K562 (cell line): ENCODE data around the gene HOXC11. TPM values are rescaled to one million over a fixed set of nuclear protein-coding genes. Genes with fewer than 3 reads are reported as not detected.

ENCODE experiments used
- BMI1 ChIP-seq: fragments of 150-350 bp; IDR thresholded peaks from 2 replicates; pipeline ENCODE4 v1.6.1; 2014; ENCODE audit warnings: low read length
- CSDE1 ChIP-seq, 2 experiments: fragments of 450-650 bp; IDR thresholded peaks; 2 replicates each; pipeline ENCODE4 v1.6.1; 2016; ENCODE audit warnings: mild to moderate bottlenecking in 1 of 2
- CTBP1 ChIP-seq: fragments of 450-650 bp; IDR thresholded peaks from 2 replicates; pipeline ENCODE4 v1.6.1; 2016; ENCODE audit warnings: borderline replicate concordance
- EP400 ChIP-seq: fragments of 450-650 bp; IDR thresholded peaks from 2 replicates; pipeline ENCODE4 v1.6.1; 2017; ENCODE audit warnings: antibody characterized with exemption, mild to moderate bottlenecking, moderate library complexity
- HMG20A ChIP-seq: fragments of 450-650 bp; formaldehyde crosslinking; conservative IDR thresholded peaks from 2 replicates; pipeline ENCODE4 v1.4.0; 2020; ENCODE audit warnings: mild to moderate bottlenecking, mixed read lengths
- LARP7 ChIP-seq: fragments of 450-650 bp; IDR thresholded peaks from 2 replicates; pipeline ENCODE4 v1.6.1; 2016
- NFE2L1 ChIP-seq: fragments of 450-650 bp; IDR thresholded peaks from 2 replicates; pipeline ENCODE4 v1.6.1; 2016; ENCODE audit warnings: missing genetic modification characterization, low read depth, mild to moderate bottlenecking, missing compliant biosample characterization, moderate library complexity, borderline replicate concordance
- PHF20 ChIP-seq: fragments of 450-650 bp; IDR thresholded peaks from 2 replicates; pipeline ENCODE4 v1.6.1; 2018; ENCODE audit not compliant: partially characterized antibody
- POLR2B ChIP-seq: fragments of 450-650 bp; IDR thresholded peaks from 2 replicates; pipeline ENCODE4 v1.6.1; 2018; ENCODE audit warnings: low read depth; ENCODE audit not compliant: partially characterized antibody
- RBM15 ChIP-seq: fragments of 200-400 bp; formaldehyde crosslinking; IDR thresholded peaks from 2 replicates; pipeline ENCODE4 v1.6.1; 2018; ENCODE audit warnings: mild to moderate bottlenecking, low read length, moderate library complexity; ENCODE audit not compliant: insufficient read depth
- RNF2 ChIP-seq: sonication (generic); IDR thresholded peaks from 2 replicates; pipeline ENCODE4 v1.6.1; 2016
- SOX6 ChIP-seq: fragments of 450-650 bp; IDR thresholded peaks from 2 replicates; pipeline ENCODE4 v1.6.1; 2014; ENCODE audit warnings: mild to moderate bottlenecking
- STAT5A ChIP-seq: IDR thresholded peaks from 2 replicates; pipeline ENCODE4 v1.6.1; 2012; ENCODE audit warnings: low read length, inconsistent platforms, borderline replicate concordance
- TRIM28 ChIP-seq: fragments of 450-650 bp; IDR thresholded peaks from 2 replicates; pipeline ENCODE4 v1.6.1; 2017
- ZBTB1 ChIP-seq: sonication (generic); formaldehyde crosslinking; IDR thresholded peaks from 2 replicates; pipeline ENCODE4 v1.8.1; 2023; ENCODE audit warnings: missing genetic modification reagents, low read depth, mild to moderate bottlenecking, borderline replicate concordance
- ZFP30 ChIP-seq: fragments of 250-450 bp; sonication (Bioruptor Pico); IDR thresholded peaks from 2 replicates; pipeline ENCODE4 v1.8.0; 2022; ENCODE audit warnings: moderate library complexity, mild to moderate bottlenecking, inconsistent platforms, borderline replicate concordance
- ZNF282 ChIP-seq: sonication (generic); formaldehyde crosslinking; IDR thresholded peaks from 2 replicates; pipeline ENCODE4 v1.8.1; 2023; ENCODE audit warnings: missing genetic modification reagents
- ZNF3 ChIP-seq: fragments of 250-450 bp; sonication (Bioruptor Pico); IDR thresholded peaks from 2 replicates; pipeline ENCODE4 v1.5.0; 2021; ENCODE audit warnings: mild to moderate bottlenecking, moderate library complexity
- ZNF311 ChIP-seq: fragments of 250-450 bp; sonication (Bioruptor Pico); IDR thresholded peaks from 2 replicates; pipeline ENCODE4 v1.4.0; 2020; ENCODE audit warnings: mild to moderate bottlenecking, moderate library complexity
- ZNF57 ChIP-seq: fragments of 450-650 bp; formaldehyde crosslinking; IDR thresholded peaks from 2 replicates; pipeline ENCODE4 v1.4.0; 2020; ENCODE audit warnings: mild to moderate bottlenecking, moderate library complexity
- ZNF717 ChIP-seq: fragments of 250-450 bp; sonication (Bioruptor Pico); IDR thresholded peaks from 2 replicates; pipeline ENCODE4 v1.5.0; 2021
- ZNF79 ChIP-seq: fragments of 250-450 bp; sonication (Bioruptor Pico); IDR thresholded peaks from 2 replicates; pipeline ENCODE4 v1.4.0; 2020; ENCODE audit warnings: low read depth, mild to moderate bottlenecking, moderate library complexity
- polyA plus RNA-seq, 8 experiments: library from polyadenylated mRNA; depleted of rRNA in 4 of 8; stranded (reverse) in 5 of 8; unstranded in 3 of 8; fragments of >200 nt; fragmentation: Nextera tagmentation in 2 of 8; fragmentation: Illumina TruSeq in 1 of 8; extraction: Ambion mirVana in 2 of 8; extraction: Trizol in 1 of 8; gene quantifications; 2 replicates each; pipeline versions ENCODE4 v1.2.1 to v1.2.3, GENCODE V29; 2011 to 2014; ENCODE audit warnings: inconsistent platforms in 1 of 8, missing spikeins in 1 of 8
- total RNA-seq, 7 experiments: library from RNA; depleted of rRNA in 6 of 7; stranded (reverse); fragments of >200 nt in 6 of 7; fragmentation: Illumina TruSeq in 2 of 7; extraction: Trizol in 2 of 7; gene quantifications; 2 replicates each; pipeline versions ENCODE4 v1.2.1 to v1.2.3, GENCODE V29; 2011 to 2021; ENCODE audit warnings: low replicate concordance in 1 of 7
- TF ChIP-seq, protein P1 (sequence below): fragments of 200-800 bp; sonication (Bioruptor generic); IDR thresholded peaks from 2 replicates; pipeline ENCODE4 v1.6.1; 2017; ENCODE audit warnings: missing genetic modification characterization, missing compliant biosample characterization
- TF ChIP-seq, protein P2 (sequence below): sonication (generic); formaldehyde crosslinking; IDR thresholded peaks from 2 replicates; pipeline ENCODE4 v1.8.1; 2023; ENCODE audit warnings: mild to moderate bottlenecking, missing genetic modification reagents
- TF ChIP-seq, protein P3 (sequence below), 2 experiments: fragments of 450-650 bp in 1 of 2; sonication (generic) in 1 of 2; formaldehyde crosslinking; conservative IDR thresholded peaks; 2 replicates each; pipeline versions ENCODE4 v1.4.0 to v1.8.1; 2020 to 2022; ENCODE audit warnings: mild to moderate bottlenecking in 1 of 2, missing genetic modification reagents in 1 of 2

HOXC11 gene
- total and polyA plus RNA-seq, 9 of the 15 experiments (the other 6 are each of a cell fraction or from before 2014, with no cell fraction given) = not detected

DNA sequence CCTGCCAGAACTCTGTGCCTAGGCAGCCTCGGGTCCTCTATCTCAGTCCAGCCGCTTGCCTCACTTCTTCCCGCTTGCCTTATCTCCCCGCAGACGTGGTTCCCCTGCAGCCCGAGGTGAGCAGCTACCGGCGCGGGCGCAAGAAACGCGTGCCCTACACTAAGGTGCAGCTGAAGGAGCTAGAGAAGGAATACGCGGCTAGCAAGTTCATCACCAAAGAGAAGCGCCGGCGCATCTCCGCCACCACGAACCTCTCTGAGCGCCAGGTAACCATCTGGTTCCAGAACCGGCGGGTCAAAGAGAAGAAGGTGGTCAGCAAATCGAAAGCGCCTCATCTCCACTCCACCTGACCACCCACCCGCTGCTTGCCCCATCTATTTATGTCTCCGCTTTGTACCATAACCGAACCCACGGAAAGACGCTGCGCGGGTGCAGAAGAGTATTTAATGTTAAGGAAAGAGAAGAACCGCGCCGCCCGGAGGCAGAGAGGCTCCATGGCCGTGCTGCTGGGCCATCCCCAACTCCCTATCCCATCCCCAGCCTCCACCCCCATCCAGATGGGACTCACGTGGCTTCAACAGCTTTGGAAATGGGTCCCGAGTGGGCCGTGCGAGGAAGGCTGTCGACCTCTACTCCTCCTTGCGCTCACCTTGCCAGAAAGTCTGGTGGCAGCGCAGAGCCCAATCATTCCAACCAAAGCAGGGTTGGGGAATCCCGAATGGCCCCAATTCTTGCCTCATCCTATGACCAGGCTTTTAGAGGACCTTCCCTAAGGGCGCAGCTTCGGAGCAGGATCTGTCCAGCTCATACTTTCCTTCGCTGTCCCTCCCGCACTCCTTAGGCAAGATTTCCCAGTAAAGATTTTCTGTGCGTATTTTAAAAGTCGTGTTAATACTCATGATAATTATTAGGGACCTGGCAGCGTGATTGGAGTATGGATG, 27.7 kb upstream of the HOXC11 start (continued):
- no peak for TF ChIP-seq LARP7
- no peak for TF ChIP-seq SOX6
- no peak for TF ChIP-seq BMI1
- TF ChIP-seq, protein P1, sequence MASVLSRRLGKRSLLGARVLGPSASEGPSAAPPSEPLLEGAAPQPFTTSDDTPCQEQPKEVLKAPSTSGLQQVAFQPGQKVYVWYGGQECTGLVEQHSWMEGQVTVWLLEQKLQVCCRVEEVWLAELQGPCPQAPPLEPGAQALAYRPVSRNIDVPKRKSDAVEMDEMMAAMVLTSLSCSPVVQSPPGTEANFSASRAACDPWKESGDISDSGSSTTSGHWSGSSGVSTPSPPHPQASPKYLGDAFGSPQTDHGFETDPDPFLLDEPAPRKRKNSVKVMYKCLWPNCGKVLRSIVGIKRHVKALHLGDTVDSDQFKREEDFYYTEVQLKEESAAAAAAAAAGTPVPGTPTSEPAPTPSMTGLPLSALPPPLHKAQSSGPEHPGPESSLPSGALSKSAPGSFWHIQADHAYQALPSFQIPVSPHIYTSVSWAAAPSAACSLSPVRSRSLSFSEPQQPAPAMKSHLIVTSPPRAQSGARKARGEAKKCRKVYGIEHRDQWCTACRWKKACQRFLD (CRISPR knock-in tag) = no peak
- TF ChIP-seq CSDE1 (IDR thresholded peaks at IDR 0.05) = no peak
- TF ChIP-seq ZNF717 (CRISPR knock-in tag) = no peak
- TF ChIP-seq ZNF311 = no peak
- TF ChIP-seq ZNF3 (CRISPR knock-in tag) = no peak
- TF ChIP-seq CTBP1 = no peak
- no peak for TF ChIP-seq STAT5A
- no peak for TF ChIP-seq EP400
- TF ChIP-seq, protein P2, sequence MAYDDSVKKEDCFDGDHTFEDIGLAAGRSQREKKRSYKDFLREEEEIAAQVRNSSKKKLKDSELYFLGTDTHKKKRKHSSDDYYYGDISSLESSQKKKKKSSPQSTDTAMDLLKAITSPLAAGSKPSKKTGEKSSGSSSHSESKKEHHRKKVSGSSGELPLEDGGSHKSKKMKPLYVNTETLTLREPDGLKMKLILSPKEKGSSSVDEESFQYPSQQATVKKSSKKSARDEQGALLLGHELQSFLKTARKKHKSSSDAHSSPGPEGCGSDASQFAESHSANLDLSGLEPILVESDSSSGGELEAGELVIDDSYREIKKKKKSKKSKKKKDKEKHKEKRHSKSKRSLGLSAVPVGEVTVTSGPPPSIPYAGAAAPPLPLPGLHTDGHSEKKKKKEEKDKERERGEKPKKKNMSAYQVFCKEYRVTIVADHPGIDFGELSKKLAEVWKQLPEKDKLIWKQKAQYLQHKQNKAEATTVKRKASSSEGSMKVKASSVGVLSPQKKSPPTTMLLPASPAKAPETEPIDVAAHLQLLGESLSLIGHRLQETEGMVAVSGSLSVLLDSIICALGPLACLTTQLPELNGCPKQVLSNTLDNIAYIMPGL (CRISPR knock-in tag) = no peak
- no peak for TF ChIP-seq HMG20A (CRISPR knock-in tag)
- TF ChIP-seq POLR2B = no peak
- TF ChIP-seq ZBTB1 (CRISPR knock-in tag) = no peak
- TF ChIP-seq ZFP30 (CRISPR knock-in tag) = no peak
- TF ChIP-seq NFE2L1 (tag) = no peak
- TF ChIP-seq PHF20 = no peak
- no peak for TF ChIP-seq TRIM28
- no peak for TF ChIP-seq ZNF79 (CRISPR knock-in tag)
- TF ChIP-seq ZNF282 = no peak
- 0 out of 2 replicates have a peak, but pooled peaks have one; percentile 51 for TF ChIP-seq RNF2
- TF ChIP-seq, protein P3, sequence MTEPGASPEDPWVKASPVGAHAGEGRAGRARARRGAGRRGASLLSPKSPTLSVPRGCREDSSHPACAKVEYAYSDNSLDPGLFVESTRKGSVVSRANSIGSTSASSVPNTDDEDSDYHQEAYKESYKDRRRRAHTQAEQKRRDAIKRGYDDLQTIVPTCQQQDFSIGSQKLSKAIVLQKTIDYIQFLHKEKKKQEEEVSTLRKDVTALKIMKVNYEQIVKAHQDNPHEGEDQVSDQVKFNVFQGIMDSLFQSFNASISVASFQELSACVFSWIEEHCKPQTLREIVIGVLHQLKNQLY (CRISPR knock-in tag; conservative IDR thresholded peaks at IDR 0.05) = no peak
- no peak for TF ChIP-seq ZNF57 (CRISPR knock-in tag)
- TF ChIP-seq RBM15 = no peak
